GM18867 (cell line): Measurements from ENCODE around the gene SCN2B.

Experiments used
- ATAC-seq: cut with Tn5 transposase; IDR thresholded peaks from one replicate; pipeline ENCODE4 v1.9.1; 2021; ENCODE audit warnings: mild to moderate bottlenecking, moderate library complexity; ENCODE audit not compliant: unreplicated experiment

Gene SCN2B

DNA sequence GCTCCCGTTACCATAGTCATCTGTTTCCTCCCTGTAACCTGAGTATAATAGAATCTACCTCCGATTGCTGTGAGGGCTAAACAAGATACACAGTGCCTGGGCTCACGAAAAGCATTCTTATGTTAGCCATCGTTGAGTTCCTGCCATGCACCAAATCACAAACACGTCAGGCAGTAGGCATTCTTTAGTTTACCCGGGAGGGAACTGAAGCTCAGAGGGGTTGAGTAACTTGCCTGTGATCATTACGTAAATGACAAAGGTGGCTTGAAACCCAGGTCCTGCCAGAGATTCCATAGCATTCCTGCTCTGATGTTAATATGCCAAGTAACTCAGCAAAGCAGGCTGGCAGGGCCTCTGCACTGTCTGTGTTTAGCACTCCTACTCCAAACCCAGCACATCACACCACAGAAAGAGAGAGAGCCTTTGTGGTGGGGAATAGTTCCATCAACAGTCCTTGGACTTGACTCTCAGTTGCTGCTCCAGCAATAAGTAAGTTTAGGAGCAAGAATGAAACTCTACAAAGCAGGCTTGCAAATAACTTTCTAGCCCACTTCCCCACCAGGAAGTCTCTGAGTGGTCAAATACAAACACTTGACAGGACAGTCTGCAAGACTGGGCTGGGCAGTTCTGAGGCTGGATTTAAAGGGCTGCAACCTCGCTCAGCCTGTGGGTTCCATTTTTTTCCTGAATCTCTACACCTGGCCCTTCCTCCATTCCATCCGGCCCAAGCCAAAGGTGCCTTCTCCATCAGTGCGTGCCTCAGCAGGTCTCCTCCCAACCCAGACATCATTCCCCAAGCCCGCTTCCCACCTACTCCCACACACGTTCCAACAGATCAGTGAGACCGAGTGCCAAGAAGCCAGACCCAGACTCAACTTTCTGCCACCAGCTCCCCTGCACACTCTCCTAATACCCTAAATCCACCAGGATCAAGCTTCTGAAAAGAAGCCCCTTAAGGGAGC is 1.1 kb downstream of the SCN2B start:
- ATAC-seq: no peak

DNA sequence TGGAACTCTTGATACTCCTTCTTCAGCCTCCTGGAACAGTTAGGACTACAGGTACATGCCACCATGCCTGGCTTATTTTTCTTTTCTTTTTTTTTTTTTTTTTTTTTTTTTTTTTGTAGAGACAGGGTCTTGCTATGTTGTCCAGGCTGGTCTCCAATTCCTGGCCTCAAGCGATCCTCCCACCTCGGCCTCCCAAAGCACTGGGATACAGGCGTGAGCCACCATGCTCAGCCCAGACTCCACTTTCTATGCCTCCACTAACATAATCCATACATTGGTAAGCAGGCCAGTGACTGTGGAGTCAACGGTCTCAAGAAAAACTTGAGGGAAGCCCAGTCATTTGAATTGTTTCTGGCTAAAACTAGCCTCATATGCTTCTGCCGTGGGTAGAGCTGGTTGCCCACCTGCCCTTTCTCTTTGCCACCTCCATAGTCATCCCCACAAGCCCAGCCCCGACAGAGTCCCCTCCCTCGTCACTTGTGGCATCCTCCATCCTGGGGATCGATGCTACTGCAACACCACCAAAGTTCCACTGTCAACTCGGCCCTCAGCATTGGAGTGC is 2.4 kb downstream of the SCN2B start:
- ATAC-seq: no peak

DNA sequence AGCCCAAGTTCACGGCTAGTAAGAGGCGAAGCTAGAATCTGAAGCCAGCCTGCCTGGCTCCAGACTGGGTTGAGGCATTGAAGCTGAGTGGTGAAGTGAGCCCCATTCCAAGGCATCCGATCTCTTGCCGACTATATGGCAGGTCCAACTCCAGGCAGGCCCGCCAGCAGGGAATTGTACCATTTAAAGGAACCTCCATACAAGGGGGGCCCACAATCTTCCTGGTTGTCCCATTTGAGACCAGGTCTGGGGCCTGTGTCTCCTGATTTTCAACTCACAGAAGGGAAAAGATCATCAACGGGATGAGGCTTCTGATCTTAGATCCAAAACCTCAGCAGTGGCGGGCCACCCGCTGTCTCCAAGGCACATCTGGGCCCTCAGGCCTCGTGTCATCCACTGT is 4.1 kb downstream of the SCN2B start:
- no peak for ATAC-seq

DNA sequence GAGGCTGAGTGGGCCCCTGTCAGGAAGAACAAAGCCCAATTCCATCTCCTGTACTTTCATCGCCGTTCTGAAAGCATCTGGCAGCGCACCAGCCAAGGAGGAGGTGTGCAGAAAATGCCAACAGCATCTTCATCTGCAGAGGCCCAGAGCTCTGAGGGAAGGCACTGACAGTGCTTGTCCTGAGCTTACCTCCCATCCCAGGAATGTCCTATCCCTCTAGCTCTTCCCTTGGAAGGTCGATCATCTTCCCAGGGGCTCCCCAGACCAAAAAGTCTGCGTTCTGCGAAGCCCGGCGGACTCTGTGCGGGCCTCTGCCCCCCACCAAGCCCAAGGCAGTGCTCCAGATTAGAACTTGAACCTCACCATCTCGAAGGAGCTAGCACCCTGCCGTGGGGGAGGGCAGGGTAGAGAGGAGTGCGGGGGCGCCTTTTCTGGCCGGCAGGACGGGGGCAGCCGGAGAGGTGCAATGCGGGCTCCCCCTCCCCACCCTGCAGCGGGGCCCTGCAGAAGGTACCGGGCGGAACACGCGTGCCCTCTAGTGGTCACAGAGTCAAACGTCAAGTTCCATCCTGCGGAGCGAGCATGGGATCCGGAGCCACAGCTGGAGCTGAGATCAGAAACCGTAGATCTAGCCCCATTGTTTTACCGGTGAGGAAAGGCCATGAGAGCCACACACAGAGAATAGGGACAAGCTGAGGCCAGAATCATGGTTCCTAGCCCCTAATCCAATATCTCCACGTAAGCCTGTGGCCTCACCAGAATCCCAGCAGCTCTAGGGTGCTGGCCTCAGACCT is 5.0 kb downstream of the SCN2B start:
- ATAC-seq: peak; percentile 42

DNA sequence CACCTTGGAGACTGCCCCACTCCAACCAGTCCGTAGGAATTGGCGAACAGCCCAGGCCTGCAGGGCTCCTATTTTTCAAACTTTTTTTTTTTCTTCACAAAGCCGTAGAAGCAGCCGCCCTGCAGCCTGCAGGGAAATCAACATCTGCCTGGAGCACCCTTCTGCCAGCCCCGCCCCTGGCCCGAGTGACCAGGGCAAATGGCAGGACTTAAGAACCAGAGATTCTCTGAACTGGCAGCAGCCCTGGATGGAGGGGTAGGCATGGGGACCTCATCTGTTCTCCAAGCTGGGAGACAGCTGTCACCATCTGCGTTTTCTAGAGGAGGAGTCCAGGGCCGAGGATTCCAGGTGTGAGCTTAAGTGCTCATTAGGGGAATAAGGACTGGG is 5.6 kb downstream of the SCN2B start:
- ATAC-seq: no peak

DNA sequence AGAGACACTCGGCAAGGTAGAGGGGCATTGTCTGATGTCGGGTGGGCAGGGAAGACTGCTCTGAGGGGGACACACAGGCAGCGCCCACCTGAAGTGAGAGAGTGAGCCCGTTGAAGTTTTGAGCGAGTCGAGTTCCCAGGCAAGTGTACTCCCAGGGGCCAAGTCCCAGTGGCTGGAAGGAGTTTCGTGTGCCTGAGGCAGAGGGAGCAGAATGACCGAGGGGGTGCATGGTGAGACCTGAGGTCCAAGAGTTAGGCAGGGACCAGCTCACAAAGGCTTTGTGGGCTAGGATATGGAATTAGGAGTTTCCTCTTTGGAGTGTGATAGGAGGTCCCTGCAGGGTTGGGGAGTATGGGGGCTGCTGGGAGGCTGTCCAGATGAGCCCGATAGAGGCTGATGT is 6.2 kb downstream of the SCN2B start:
- ATAC-seq: no peak

DNA sequence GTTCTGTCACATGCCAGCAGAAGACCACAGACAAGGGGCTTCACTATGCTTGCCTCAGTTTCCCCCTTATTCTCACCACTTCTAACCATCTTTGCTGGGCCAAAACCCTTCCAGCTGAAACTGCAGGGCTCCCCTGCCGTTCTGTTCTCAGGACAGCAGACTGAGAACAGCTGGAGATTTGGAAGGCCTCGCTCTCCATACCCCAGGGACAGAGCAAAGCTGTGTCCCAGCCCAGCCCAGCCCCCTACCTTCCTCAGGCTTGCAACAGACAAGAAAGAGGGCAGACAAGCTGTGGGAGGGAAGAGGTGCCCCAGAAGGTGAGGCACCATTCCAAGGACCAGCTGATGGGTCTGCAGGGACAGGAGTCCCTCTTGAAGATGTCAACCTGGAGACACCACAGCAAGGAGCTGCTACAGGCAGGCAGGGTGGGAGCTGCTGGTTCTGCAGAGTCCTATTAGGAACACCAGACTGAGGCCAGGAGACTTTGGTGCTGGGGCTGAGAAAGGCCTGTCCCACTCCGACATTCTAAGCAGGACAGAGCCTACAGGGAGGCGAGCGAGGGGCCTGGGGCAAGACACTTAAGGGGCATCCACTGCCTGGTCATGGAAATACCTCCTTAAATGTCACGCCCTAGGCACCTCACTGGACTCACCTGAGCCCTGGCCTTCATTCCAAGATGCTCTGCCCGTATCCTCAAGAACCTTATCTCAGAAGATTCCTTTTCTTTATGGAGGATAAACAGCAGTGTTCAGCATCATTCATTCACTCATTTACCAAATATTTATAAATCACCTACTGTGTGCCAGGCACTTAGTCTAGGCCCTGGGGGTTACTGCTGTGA is 6.9 kb downstream of the SCN2B start:
- ATAC-seq: no peak

DNA sequence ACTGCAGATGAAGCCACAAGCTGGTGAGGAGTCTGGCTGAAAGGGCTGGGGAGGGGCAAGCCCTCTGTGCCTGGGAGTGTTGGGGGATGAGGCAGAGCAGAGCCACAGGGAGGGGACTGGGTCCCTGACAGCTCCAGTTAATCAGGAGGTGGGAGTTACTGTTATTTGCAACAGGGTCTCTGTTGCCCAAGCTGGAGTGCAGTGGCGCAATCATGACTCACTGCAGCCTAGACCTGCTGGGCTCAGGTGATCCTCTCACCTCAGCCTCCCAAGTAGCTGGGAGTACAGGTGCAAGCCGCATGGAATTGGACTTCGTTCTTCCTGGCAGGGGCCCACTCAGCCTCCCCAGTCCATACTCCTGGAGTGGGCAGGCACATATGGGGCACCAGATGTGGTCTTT is 7.7 kb downstream of the SCN2B start:
- no peak for ATAC-seq

DNA sequence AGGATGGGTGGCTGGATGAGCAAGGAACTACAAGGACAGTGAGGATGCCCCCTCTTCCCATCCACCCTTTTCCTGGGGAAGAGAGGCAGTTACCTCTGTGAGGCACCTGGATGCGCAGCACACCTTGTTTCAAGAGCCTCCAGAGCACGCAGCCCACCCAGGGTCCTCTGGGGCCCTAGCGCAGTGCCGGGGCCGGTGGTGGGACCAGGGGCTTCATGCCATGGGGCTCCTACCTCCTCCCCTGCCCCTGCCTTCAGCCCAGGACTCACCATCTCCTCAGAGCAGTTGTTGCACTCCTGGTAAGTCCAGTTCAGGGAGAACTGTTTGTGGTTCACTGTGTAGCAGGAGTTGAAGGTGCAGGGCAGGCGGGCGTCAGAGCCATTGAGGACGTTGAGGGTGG is 8.1 kb downstream of the SCN2B start:
- no peak for ATAC-seq

DNA sequence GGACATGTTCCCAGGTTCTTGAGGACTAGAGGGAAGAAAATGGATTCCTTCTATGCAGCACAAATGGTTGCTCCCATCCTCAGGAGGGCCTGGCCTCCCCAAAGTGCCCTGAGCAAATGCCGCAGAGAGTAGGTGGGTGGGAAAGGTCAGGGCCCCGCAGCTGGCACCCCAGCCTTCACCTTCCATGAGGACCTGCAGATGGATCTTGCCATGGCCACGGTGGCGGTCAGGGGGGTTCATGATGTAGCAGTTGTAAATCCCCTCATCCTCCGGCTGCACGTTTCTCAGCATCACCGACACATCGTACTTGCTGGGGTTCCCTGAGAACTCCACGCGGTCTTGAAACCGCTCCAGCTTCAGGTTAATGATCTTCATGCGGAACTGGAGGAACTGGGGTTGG is 8.5 kb downstream of the SCN2B start:
- no peak for ATAC-seq

DNA sequence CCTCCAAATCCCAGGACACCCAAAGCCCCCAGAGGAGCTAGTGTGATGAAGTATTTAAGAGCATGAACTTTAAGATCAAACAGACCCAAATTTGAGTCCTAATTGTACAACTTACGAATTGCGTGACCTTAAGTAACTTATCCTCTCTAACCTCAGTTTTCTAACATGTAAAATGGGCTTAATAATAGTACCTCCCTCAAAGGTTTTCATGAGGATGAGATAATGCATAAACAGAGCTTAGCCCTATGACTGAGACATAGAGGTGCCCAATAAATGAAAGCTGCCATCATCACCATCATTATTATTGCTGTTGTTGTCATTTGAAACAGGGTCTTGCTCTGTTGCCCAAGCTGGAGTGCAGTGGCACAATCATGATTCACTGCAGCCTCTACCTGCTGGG is 9.2 kb downstream of the SCN2B start:
- no peak for ATAC-seq

DNA sequence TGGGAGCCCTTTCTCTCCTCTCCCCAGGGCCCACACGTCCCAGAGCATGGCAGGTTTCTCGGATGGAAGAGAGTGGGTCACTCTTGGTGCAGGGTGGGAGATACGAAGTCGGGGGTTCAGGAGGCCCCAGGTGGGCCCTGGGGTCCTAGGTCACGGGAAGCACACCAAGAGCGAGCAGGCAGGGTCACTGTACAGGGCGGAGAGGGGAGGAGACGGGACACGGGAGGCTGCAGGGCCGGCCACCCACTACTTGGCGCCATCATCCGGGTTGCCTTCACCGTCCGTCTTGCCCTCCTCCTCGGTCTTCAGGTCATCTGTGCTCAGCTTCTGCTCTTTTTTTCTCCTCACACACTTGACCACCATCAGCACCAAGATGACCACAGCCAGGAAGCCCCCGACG is 9.8 kb downstream of the SCN2B start:
- no peak for ATAC-seq

DNA sequence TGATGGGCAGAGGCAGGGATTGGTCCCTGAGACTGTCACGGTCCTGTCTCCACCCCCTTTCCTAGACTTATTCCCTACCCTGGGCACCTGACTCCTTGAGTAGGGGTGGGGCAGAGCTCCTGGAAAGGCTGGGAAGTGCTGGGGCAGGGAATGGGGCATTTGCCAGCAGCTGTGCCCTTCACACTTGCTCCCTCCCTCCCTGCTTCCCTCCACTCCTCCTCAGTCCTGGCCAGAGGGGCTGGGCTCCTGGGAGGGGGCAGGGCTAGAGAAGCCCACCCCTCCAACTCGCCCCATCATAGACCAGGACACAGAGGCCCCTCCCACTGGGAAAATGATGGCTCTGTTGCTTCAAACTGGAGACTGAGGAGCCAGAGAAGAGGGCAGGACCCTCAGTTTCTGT is 11.6 kb downstream of the SCN2B start:
- no peak for ATAC-seq

DNA sequence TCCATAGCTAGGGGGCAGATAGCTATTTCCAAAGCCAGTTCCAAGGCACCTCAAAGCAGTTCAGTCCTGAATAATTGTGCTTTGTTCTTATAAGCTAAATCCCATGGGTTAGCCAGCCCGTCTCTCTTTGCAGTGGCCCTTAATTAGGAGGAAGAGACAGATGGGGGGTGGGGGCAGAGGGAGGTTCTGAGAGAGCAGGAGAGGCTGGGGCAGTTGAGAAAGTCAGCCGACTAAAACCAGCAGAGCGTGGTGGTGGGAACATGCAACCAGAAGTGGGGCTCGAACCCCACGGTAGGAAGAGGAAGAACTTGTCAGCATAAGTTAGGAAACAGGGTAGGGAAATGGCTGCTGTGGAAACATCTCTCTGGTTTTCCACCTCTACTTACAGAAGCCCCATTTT is 12.9 kb downstream of the SCN2B start:
- no peak for ATAC-seq

DNA sequence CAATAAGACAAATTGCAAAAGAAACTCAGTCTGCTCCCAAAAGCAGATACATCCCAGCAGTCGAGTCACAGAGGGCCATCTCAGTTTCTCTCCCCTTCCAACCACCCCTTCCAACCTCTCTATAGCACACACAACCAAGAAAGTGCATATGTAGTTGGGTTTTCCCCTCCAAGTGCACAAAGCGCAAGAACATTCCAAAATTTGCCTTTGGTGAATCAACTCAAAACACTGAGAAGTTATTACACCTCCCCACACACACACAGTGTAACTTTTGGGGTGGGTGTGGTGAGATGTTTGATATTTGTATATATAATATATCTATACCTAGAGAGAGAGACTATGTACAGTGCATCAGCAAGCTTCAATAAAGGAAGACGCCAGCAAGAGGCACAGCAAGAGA is 13.6 kb downstream of the SCN2B start:
- no peak for ATAC-seq

DNA sequence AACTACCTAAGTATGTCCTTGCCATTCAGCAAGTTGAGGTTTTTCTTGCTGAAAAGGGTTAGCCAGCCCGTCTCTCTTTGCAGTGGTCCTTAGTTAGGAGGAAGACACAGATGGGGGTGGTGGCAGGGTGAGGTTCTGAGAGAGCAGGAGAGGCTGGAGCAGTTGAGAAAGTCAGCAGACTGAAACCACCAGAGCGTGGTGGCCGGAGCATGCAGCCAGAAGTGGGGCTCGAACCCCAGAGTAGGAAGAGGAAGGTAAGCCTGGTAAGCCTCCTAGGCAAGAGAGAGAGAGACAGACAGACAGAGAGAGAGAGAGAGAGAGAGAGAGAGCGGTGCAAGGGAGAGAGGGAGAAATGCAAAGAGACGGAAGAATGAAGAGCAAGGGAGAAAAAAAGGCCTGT is 14.7 kb downstream of the SCN2B start:
- no peak for ATAC-seq

DNA sequence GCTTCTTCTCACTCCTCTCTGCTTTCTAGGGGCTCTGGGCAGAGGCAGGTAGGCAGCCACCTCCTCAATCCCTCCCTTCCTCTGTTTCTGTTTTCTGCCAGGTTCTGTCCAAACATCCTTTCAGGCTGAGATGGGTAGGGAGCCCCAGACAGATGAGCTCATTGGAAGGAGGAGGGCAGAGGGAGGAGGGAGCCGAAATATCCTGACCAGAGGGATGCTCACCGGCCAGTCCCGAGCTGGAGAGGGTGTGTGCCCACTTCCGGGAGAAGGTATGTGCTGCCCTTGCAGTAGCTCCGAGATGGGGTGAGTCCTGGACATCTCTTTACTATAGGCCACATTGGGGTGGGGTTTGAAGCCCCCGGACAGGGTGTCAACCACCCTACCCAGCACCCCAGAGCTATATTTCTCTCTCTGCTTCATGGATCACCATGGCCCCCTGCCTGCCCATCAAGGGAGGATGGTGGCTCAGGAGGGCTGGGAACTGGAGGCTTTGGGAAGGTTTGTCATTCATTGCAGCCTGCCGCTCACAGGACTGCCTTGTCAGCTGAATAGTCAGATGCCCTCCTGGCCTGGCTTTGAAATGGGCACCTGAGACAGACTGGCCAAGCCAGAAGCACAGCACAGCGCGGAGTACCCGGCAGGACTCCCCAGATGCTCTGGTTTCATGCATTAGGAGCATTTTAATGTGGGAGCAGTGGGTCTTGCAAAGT is 19.1 kb downstream of the SCN2B start:
- no peak for ATAC-seq

DNA sequence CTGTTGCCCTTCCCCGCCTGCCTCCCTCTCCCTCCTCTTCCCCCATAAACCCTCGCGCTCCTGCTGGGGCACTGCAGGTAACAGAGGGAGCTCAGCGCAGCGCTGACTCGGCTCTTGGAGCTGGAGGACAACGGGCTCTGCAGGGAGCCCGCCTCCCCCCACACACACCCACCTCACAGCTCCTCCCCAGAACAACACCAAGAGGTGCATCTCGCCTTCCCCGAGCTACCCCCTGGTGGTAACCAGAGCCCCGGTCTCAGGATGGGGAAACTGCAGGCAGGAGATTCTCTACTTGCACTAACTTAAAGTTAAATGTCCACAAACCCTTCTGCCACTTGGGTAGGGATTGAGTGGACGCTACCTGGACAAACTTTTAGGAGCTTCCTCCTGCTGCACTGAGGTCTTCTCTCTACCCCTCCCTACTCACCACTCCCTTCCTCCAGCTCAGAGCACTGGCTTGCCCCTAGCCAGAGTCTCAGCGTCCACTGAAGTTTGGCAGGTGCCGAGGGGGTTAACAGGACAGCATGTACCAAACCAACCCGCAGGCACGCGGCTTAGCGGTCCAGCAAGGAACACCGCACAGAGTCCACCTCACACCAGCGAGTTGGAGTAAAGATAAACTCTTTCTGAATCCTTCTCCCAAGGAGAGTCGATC is 19.8 kb downstream of the SCN2B start:
- ATAC-seq: no peak

DNA sequence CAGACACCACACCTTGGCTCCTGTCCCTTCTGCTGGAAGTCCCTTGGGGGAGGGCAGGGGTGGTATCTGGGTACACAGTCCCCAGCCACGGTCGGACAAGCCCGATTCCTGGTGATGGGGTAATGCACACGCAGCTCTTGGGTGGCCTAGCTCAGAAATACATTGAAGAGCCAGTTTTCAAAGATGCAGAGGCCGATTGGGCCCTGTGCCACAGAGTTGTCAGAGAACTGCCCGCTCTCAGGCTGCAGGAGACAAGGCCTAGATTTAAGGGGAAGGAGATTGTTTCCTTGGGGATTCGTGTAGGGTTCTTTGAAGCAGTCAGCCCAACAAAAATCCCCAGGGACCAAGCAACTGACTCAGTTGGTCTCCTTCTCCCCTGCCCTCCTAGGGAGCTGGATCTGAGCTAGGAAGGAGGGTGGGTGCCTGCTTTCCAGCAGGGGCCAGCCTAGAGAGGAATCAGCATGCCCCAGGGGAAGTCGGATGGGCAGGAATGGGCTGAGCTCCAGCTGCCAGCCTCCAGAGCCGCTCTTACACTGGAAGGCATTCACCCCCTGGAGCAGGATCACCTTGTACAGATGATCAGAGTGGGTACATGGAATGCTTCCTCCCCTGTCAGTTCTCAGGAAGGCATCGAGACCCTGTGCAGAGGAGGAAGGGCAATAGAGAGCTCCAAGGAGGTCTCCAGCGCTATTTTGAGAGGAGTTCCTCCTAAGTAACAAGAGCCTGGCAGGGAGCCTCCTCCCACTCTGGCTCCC is 20.5 kb downstream of the SCN2B start:
- no peak for ATAC-seq
